Left ventricle myocardium inferior (tissue), 1 donor: Measurements from ENCODE around the gene PDXK. TPM values are rescaled to one million over a fixed set of nuclear protein-coding genes. Genes with fewer than 3 reads are reported as not detected.

ENCODE experiments used
- DNase-seq: peaks from one replicate; pipeline ENCODE4 v3.0.0-alpha.2; 2020
- H3K27ac ChIP-seq: fragments of 200-600 bp; replicated peaks from 2 replicates; pipeline ENCODE4 v1.8.0; 2021
- H3K27me3 ChIP-seq: fragments of 200-600 bp; 2 replicates; pipeline ENCODE4 v1.8.0; 2021; ENCODE audit warnings: low read depth
- H3K36me3 ChIP-seq: fragments of 200-600 bp; 2 replicates; pipeline ENCODE4 v1.8.0; 2021
- H3K4me1 ChIP-seq: fragments of 200-600 bp; 2 replicates; pipeline ENCODE4 v1.8.0; 2021
- H3K4me3 ChIP-seq: fragments of 200-600 bp; 2 replicates; pipeline ENCODE4 v1.8.0; 2021; ENCODE audit warnings: mild to moderate bottlenecking, moderate library complexity
- H3K9me3 ChIP-seq: fragments of 200-600 bp; replicated peaks from 2 replicates; pipeline ENCODE4 v1.8.0; 2021
- CTCF ChIP-seq: fragments of 200-600 bp; IDR thresholded peaks from 2 replicates; pipeline ENCODE4 v1.8.0; 2021; ENCODE audit warnings: antibody characterized with exemption, mild to moderate bottlenecking, borderline replicate concordance
- intact Hi-C: fragments of 100-400 bp; cut with micrococcal nuclease; formaldehyde crosslinking; loops from one replicate; pipeline ENCODE4 v1.11.0; 2022
- total RNA-seq: library from RNA; stranded (reverse); fragmentation: NEBNext Ultra II Directional; extraction: Animal tissue kit (Norgen Biotek cat#: 25700); gene quantifications from one replicate; pipeline ENCODE4 v1.2.1, GENCODE V29; 2021
- donor health status: DM: no; HTN: yes; CAD: no; lungs with severe emphysema.

PDXK gene
- total RNA-seq, 1 donor from 2014 or later = 88.4 TPM

GRCh38 chr21:43699933-43700599 is 18.9 kb upstream of the PDXK start:
- Histone ChIP-seq H3K4me3 (no peak overlapping the region), H3K9me3 (no peaks in the 10 kb centered on the region), H3K27me3 (no peaks in the 10 kb centered on the region), H3K36me3 (peaks cover 12% of the 10 kb centered on the region), H3K27ac (no peak overlapping the region), H3K4me1 (peaks cover 28% of the 10 kb centered on the region)
- TF ChIP-seq CTCF = no peak
- intact Hi-C loops = no loop called here
- DNase-seq = no peak

DNA sequence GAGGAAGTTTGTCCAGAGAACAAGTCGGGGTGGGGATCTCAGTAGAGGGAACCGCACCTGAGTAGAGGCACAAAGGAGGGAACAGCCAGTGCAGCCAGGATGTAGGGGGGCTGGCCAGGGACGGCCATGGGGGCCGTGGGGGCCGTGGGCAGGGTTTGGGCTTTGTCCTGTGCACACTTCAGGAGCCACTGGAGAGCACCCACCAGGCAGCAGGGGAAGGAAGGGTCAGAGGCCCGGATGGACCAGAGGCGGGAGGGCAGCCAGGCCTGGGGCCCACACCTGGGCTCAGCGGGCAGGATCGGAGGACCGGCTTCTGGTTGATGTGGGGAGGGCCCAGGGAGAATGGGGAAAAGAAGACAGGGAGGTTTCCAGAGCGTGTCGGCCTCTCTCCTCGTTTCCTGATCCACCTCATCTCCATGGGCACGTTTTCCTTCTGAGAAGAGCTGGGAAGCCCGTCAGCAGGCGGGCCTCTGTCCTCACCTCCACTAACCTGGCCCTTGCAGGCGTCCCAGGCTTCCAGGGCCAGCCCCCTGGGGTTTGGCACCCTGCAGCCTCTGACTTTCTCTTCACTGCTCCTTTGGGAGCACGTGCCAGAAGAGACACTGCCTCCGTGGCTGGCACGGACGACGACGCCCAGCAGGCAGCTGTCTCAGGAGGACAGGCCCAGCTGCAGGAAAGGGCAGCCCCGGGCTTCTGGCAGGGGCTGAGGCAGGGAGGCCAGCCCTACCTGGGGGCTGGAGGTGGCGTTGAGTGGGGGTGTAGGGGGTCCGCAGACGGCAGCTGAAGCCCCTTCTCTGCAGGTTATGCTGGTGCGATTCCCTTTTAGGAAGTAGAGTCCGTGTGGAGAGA is 16.8 kb upstream of the PDXK start:
- intact Hi-C loops = no loop called here
- DNase-seq = no peak
- H3K27ac ChIP-seq = peak overlapping the region; percentile 90

GRCh38 chr21:43702785-43703034 is 16.2 kb upstream of the PDXK start:
- no peak for DNase-seq
- no peaks in the 10 kb centered on the region for H3K36me3 ChIP-seq
- H3K27me3 ChIP-seq = no peaks in the 10 kb centered on the region
- H3K4me1 ChIP-seq = peaks cover 28% of the 10 kb centered on the region
- H3K27ac ChIP-seq = peak overlapping the region; percentile 90
- H3K9me3 ChIP-seq = no peaks in the 10 kb centered on the region
- intact Hi-C loops = no loop called here
- no peak for TF ChIP-seq CTCF
- H3K4me3 ChIP-seq = peak overlapping the region; percentile 49

More for the DNA sequence above, 16.8 kb upstream of the PDXK start:
- Histone ChIP-seq H3K4me3 (peak overlapping the region; percentile 49), H3K27me3 (no peaks in the 10 kb centered on the region), H3K36me3 (peaks cover 2% of the 10 kb centered on the region), H3K9me3 (no peaks in the 10 kb centered on the region), H3K4me1 (peaks cover 28% of the 10 kb centered on the region)
- no peak for TF ChIP-seq CTCF

DNA sequence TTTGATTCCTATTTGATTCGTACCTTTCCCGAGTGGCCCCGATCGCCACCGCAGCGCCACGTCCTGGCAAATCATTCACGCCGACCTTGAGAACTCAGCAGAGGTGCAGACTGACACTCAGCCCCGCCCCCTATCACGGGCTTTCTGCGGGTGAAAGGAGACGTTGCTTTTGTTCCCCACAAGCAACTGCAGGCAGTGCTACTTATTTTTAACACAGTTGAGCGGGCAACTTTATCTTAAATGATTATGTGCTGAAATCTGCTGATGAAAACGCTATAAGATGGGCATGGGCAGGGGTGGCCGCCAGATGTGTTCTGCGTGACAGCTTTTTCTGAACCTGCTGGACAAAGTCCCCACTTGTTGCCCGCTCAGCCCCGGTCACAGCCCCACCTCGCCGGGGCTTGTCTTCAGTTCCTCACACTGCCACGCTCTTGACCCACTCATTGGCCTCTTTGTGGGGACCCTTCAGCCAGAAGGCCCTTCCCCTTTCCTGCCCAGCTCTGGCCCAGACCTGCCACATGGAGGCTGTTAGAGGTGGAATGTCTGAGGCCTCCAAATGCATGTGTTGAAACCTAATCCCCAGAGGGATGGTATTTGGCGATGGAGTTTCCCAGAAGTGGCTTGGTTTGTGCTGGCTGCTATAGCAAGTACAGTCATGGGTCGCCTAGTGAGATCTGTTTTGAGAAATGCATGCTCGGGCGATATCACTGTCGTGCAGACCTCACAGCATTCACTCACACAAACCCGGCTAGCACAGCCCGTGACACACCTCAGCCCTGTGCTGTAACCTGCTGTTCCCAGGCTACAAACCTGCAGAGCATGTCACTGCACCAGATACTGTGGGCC is 15.7 kb upstream of the PDXK start:
- TF ChIP-seq CTCF = no peak
- intact Hi-C loops = no loop called here
- peak overlapping the region; percentile 90 for H3K27ac ChIP-seq
- H3K9me3 ChIP-seq = no peaks in the 10 kb centered on the region
- peak; percentile 71 for DNase-seq
- H3K27me3 ChIP-seq = no peaks in the 10 kb centered on the region
- H3K36me3 ChIP-seq = no peaks in the 10 kb centered on the region
- H3K4me1 ChIP-seq = peaks cover 28% of the 10 kb centered on the region
- peak overlapping the region; percentile 49 for H3K4me3 ChIP-seq

DNA sequence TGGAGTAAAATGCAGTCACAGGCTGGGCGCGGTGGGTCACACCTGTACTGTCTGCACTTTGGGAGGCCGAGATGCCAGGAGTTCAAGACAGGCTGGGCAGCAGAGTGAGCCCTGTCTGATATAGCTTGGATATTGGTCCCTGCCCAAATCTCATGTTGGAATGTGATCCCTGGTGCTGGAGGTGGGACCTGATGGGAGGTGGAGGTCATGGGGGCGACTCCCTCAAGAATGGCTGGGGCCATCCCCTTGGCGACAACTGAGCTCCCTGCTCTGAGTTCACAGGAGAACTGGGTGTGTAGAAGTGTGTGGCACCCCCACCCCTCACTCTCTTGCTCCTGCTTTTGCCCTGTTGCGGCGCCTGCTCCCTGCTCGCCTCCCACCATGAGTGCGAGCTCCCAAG is 11.5 kb upstream of the PDXK start:
- Histone ChIP-seq H3K36me3 (no peaks in the 10 kb centered on the region), H3K4me1 (peaks cover 13% of the 10 kb centered on the region), H3K27me3 (no peaks in the 10 kb centered on the region), H3K27ac (no peak overlapping the region), H3K4me3 (no peak overlapping the region), H3K9me3 (no peaks in the 10 kb centered on the region)
- intact Hi-C loops = no loop called here
- DNase-seq = no peak
- TF ChIP-seq CTCF = no peak
